SK-N-SH treated with all-trans-retinoic acid at 6 μM for 48 hours (cell line): ENCODE results near the gene SRRM3.

Experiments
- ATAC-seq: fragments of 200-7000 bp; cut with Tn5 transposase; 3 replicates; pipeline ENCODE4 v1.9.1; 2020; ENCODE audit warnings: mild to moderate bottlenecking, moderate library complexity
- ARNTL ChIP-seq: fragments of 450-650 bp; formaldehyde crosslinking; IDR thresholded peaks from 2 replicates; pipeline ENCODE4 v1.5.0; 2020; ENCODE audit warnings: low read depth, mild to moderate bottlenecking, moderate library complexity, borderline replicate concordance
- BACH2 ChIP-seq: fragments of 250-450 bp; sonication (Bioruptor Pico); IDR thresholded peaks from 2 replicates; pipeline ENCODE4 v1.9.0; 2021; ENCODE audit warnings: mild to moderate bottlenecking, borderline replicate concordance
- CSDC2 ChIP-seq: fragments of 250-450 bp; sonication (Bioruptor Pico); IDR thresholded peaks from 2 replicates; pipeline ENCODE4 v1.5.0; 2020; ENCODE audit warnings: mild to moderate bottlenecking, moderate library complexity
- CSRNP3 ChIP-seq: fragments of 250-450 bp; sonication (Bioruptor Pico); IDR thresholded peaks from 2 replicates; pipeline ENCODE4 v1.5.1; 2021; ENCODE audit warnings: mild to moderate bottlenecking, moderate library complexity
- ESRRG ChIP-seq: fragments of 250-450 bp; sonication (Bioruptor Pico); IDR thresholded peaks from 2 replicates; pipeline ENCODE4 v1.6.1; 2021; ENCODE audit warnings: mild to moderate bottlenecking
- GLIS3 ChIP-seq: fragments of 250-450 bp; sonication (Bioruptor Pico); IDR thresholded peaks from 2 replicates; pipeline ENCODE4 v1.5.0; 2020; ENCODE audit warnings: mild to moderate bottlenecking, moderate library complexity
- ISL1 ChIP-seq: fragments of 250-450 bp; sonication (Bioruptor Pico); IDR thresholded peaks from 2 replicates; pipeline ENCODE4 v2.1.2; 2022; ENCODE audit warnings: mild to moderate bottlenecking, moderate library complexity
- PATZ1 ChIP-seq: fragments of 250-450 bp; sonication (Bioruptor Pico); IDR thresholded peaks from 2 replicates; pipeline ENCODE4 v1.8.0; 2020; ENCODE audit warnings: mild to moderate bottlenecking, moderate library complexity, borderline replicate concordance
- POU6F1 ChIP-seq: fragments of 250-450 bp; sonication (Bioruptor Pico); IDR thresholded peaks from 2 replicates; pipeline ENCODE4 v1.8.0; 2021; ENCODE audit warnings: low read depth, mild to moderate bottlenecking, moderate library complexity, borderline replicate concordance
- RARB ChIP-seq: fragments of 250-450 bp; sonication (Bioruptor Pico); IDR thresholded peaks from 2 replicates; pipeline ENCODE4 v1.8.0; 2021; ENCODE audit warnings: mild to moderate bottlenecking, moderate library complexity
- TCF4 ChIP-seq: fragments of 250-450 bp; sonication (Bioruptor Pico); IDR thresholded peaks from 2 replicates; pipeline ENCODE4 v1.8.0; 2021; ENCODE audit warnings: mild to moderate bottlenecking, moderate library complexity, borderline replicate concordance
- TOX ChIP-seq: fragments of 250-450 bp; sonication (Bioruptor Pico); IDR thresholded peaks from 2 replicates; pipeline ENCODE4 v1.8.0; 2021; ENCODE audit warnings: mild to moderate bottlenecking, moderate library complexity, borderline replicate concordance
- ZC3H10 ChIP-seq: fragments of 250-450 bp; sonication (Bioruptor Pico); IDR thresholded peaks from 2 replicates; pipeline ENCODE4 v1.5.1; 2021; ENCODE audit warnings: mild to moderate bottlenecking, moderate library complexity
- ZFP3 ChIP-seq: fragments of 250-450 bp; sonication (Bioruptor Pico); IDR thresholded peaks from 2 replicates; pipeline ENCODE4 v1.5.0; 2020; ENCODE audit warnings: mild to moderate bottlenecking, moderate library complexity
- ZNF565 ChIP-seq: fragments of 450-650 bp; formaldehyde crosslinking; conservative IDR thresholded peaks from 2 replicates; pipeline ENCODE4 v1.5.0; 2020; ENCODE audit warnings: low read depth, mild to moderate bottlenecking, moderate library complexity
- ZNF70 ChIP-seq: fragments of 450-650 bp; formaldehyde crosslinking; IDR thresholded peaks from 2 replicates; pipeline ENCODE4 v1.5.0; 2020; ENCODE audit warnings: mild to moderate bottlenecking, moderate library complexity
- ZNF8 ChIP-seq: fragments of 450-650 bp; formaldehyde crosslinking; IDR thresholded peaks from 2 replicates; pipeline ENCODE4 v1.5.0; 2020; ENCODE audit warnings: mild to moderate bottlenecking, moderate library complexity
- TF ChIP-seq, protein P1 (sequence below): fragments of 250-450 bp; sonication (Bioruptor Pico); IDR thresholded peaks from 2 replicates; pipeline ENCODE4 v1.5.1; 2020; ENCODE audit warnings: low read depth, mild to moderate bottlenecking, moderate library complexity

Gene SRRM3

GRCh38 chr7:76261931-76262330, 60.2 kb downstream of the SRRM3 start:
- TF ChIP-seq ESRRG (CRISPR knock-in tag) = no peak
- no peak for TF ChIP-seq TOX
- no peak for TF ChIP-seq POU6F1
- TF ChIP-seq GLIS3 (CRISPR knock-in tag) = no peak
- TF ChIP-seq PATZ1 (CRISPR knock-in tag) = no peak
- no peak for TF ChIP-seq BACH2 (CRISPR knock-in tag)
- TF ChIP-seq TCF4 = no peak
- no peak for TF ChIP-seq CSRNP3 (CRISPR knock-in tag)
- TF ChIP-seq RARB (CRISPR knock-in tag) = no peak
- TF ChIP-seq CSDC2 = no peak
- no peak for TF ChIP-seq ZNF565 (CRISPR knock-in tag)
- TF ChIP-seq, protein P1, sequence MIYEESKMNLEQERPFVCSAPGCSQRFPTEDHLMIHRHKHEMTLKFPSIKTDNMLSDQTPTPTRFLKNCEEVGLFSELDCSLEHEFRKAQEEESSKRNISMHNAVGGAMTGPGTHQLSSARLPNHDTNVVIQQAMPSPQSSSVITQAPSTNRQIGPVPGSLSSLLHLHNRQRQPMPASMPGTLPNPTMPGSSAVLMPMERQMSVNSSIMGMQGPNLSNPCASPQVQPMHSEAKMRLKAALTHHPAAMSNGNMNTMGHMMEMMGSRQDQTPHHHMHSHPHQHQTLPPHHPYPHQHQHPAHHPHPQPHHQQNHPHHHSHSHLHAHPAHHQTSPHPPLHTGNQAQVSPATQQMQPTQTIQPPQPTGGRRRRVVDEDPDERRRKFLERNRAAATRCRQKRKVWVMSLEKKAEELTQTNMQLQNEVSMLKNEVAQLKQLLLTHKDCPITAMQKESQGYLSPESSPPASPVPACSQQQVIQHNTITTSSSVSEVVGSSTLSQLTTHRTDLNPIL (CRISPR knock-in tag) = no peak
- no peak for ATAC-seq

DNA sequence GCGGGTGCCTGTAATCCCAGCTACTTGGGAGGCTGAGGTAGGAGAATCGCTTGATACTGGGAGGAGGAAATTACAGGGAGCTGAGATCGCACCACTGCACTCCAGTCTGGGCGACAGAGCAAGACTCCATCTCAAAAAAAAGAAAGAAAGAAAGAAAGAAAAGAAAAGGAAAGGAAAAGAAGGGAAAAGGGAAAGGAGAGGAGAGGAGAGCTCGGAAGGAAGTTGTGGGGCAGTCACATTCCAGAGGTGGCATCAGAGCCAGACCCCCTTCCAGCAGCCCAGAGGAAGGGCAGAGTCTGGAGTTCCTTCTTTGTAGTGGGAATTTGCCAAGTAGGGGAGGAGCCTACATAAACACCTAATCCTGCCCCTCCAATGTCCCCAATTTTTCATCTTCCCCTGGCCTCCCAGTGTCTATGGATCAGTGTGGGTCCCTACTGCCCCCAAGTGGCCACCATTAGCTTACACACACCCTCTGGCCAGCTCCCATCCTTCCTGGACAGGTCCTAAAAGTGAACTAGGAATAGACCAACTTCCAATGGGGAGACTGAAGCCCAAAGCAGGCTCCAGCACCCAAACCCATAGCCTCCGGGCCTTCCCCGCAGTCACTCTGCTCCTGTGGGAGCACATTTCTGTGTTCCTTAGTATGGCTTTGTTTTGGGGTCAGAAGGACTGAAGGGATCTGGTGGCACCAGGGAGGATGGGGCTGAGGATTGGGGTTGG, 61.1 kb downstream of the SRRM3 start:
- TF ChIP-seq ZFP3 = no peak
- TF ChIP-seq ARNTL = no peak
- TF ChIP-seq ESRRG (CRISPR knock-in tag) = no peak
- ATAC-seq = peak; percentile 91

GRCh38 chr7:76265299-76265698, 63.6 kb downstream of the SRRM3 start:
- TF ChIP-seq ZC3H10 (CRISPR knock-in tag) (no peak), ZNF70 (CRISPR knock-in tag) (no peak), ZNF8 (no peak), ARNTL (no peak), ZNF565 (CRISPR knock-in tag) (no peak), ESRRG (CRISPR knock-in tag) (no peak), ISL1 (CRISPR knock-in tag) (no peak), CSRNP3 (CRISPR knock-in tag) (no peak), ZFP3 (no peak), POU6F1 (no peak)
- TF ChIP-seq, protein P1 (CRISPR knock-in tag) = no peak
- no peak for ATAC-seq
